ENCODE results near the gene KLHL18.

KLHL18 gene

GRCh38 chr3:47324278-47324865 lies 41.6 kb downstream of the KLHL18 start:
- DNase-seq, result peak; percentile 54
- no peak overlapping the region for H3K27ac Mint-ChIP-seq
- H3K27me3 Mint-ChIP-seq (ENCODE audit: low read depth, poor library complexity), result peaks cover 10% of the 10 kb centered on the region
- H3K9me3 Mint-ChIP-seq, result no peaks in the 10 kb centered on the region
- H3K4me3 Mint-ChIP-seq, result no peak overlapping the region
- H3K36me3 Mint-ChIP-seq (ENCODE audit: low read depth), result peaks cover 50% of the 10 kb centered on the region
- no peaks in the 10 kb centered on the region for H3K4me1 Mint-ChIP-seq
- TF ChIP-seq, protein P1, sequence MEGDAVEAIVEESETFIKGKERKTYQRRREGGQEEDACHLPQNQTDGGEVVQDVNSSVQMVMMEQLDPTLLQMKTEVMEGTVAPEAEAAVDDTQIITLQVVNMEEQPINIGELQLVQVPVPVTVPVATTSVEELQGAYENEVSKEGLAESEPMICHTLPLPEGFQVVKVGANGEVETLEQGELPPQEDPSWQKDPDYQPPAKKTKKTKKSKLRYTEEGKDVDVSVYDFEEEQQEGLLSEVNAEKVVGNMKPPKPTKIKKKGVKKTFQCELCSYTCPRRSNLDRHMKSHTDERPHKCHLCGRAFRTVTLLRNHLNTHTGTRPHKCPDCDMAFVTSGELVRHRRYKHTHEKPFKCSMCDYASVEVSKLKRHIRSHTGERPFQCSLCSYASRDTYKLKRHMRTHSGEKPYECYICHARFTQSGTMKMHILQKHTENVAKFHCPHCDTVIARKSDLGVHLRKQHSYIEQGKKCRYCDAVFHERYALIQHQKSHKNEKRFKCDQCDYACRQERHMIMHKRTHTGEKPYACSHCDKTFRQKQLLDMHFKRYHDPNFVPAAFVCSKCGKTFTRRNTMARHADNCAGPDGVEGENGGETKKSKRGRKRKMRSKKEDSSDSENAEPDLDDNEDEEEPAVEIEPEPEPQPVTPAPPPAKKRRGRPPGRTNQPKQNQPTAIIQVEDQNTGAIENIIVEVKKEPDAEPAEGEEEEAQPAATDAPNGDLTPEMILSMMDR (IDR thresholded peaks at IDR 0.05), result peak; percentile 70

DNA sequence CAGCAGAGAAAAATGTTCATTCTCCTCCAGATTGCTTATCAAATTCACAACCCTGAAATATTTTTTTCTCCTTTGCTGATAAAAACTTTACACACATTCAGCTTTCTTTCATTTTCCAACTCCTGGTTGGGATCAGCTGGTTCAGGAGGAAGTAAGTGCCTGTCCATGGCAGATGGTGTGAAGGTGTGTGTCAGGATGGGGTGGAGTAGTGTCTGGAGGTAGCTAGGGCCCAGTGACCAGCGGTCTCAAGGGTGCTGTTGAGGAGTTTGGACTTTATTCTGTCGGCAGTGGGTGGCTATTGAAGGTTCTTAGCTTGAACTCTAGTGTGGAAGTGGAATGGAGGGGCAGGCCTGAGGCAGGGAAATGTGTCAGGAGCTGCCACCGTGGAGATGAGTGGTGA lies 51.2 kb downstream of the KLHL18 start:
- Mint-ChIP-seq H3K4me1 (no peaks in the 10 kb centered on the region), H3K4me3 (no peak overlapping the region), H3K27me3 (ENCODE audit: low read depth, poor library complexity) (peaks cover 4% of the 10 kb centered on the region), H3K27ac (peak overlapping the region; percentile 60), H3K9me3 (no peaks in the 10 kb centered on the region), H3K36me3 (ENCODE audit: low read depth) (peaks cover 67% of the 10 kb centered on the region)
- DNase-seq, result no peak
- TF ChIP-seq, protein P1 (IDR thresholded peaks at IDR 0.05), result no peak

- H3K27me3 Mint-ChIP-seq (ENCODE audit: low read depth, poor library complexity), result peaks cover under 1% of the 10 kb centered on the region
- peaks cover 46% of the 10 kb centered on the region for H3K36me3 Mint-ChIP-seq (ENCODE audit: low read depth)
- H3K4me1 Mint-ChIP-seq, result no peaks in the 10 kb centered on the region
- TF ChIP-seq, protein P1 (IDR thresholded peaks at IDR 0.05), result no peak
- H3K4me3 Mint-ChIP-seq, result no peak overlapping the region
- no peak for DNase-seq
- H3K27ac Mint-ChIP-seq, result no peak overlapping the region
- H3K9me3 Mint-ChIP-seq, result no peaks in the 10 kb centered on the region
Measured at GRCh38 chr3:47337656-47338055, 54.9 kb downstream of the KLHL18 start.

DNA sequence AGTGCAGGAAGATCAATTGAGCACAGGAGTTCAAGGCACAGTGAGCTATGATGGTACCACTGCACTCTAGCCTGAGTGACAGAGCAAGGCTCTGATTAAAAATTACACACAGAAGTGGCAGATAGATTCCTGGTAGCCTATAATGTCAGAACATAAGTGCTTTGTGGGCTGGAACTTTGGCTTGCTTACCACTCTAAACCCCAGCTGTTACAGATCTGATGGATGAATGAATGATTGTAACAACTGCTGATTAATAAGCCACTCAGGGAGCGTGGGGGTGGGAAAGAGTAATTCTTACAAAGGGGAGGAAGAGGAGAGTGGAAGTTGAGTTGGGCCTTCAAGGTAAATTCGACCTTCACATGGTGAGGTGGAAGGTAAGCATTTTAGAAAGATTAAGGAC lies 57.2 kb downstream of the KLHL18 start:
- peaks cover 47% of the 10 kb centered on the region for H3K36me3 Mint-ChIP-seq (ENCODE audit: low read depth)
- DNase-seq, result no peak
- H3K27me3 Mint-ChIP-seq (ENCODE audit: low read depth, poor library complexity), result no peaks in the 10 kb centered on the region
- TF ChIP-seq, protein P1 (IDR thresholded peaks at IDR 0.05), result no peak
- no peak overlapping the region for H3K27ac Mint-ChIP-seq
- no peak overlapping the region for H3K4me3 Mint-ChIP-seq
- no peaks in the 10 kb centered on the region for H3K9me3 Mint-ChIP-seq
- no peaks in the 10 kb centered on the region for H3K4me1 Mint-ChIP-seq

GRCh38 chr3:47340866-47341265 lies 58.1 kb downstream of the KLHL18 start:
- H3K9me3 Mint-ChIP-seq, result no peaks in the 10 kb centered on the region
- H3K27me3 Mint-ChIP-seq (ENCODE audit: low read depth, poor library complexity), result no peaks in the 10 kb centered on the region
- H3K4me3 Mint-ChIP-seq, result no peak overlapping the region
- H3K4me1 Mint-ChIP-seq, result no peaks in the 10 kb centered on the region
- peaks cover 56% of the 10 kb centered on the region for H3K36me3 Mint-ChIP-seq (ENCODE audit: low read depth)
- TF ChIP-seq, protein P1 (IDR thresholded peaks at IDR 0.05), result no peak
- no peak overlapping the region for H3K27ac Mint-ChIP-seq
- DNase-seq, result no peak

GRCh38 chr3:47342151-47342550 lies 59.4 kb downstream of the KLHL18 start:
- Mint-ChIP-seq H3K27me3 (ENCODE audit: low read depth, poor library complexity) (no peaks in the 10 kb centered on the region), H3K4me3 (no peak overlapping the region), H3K9me3 (no peaks in the 10 kb centered on the region), H3K36me3 (ENCODE audit: low read depth) (peaks cover 46% of the 10 kb centered on the region), H3K27ac (peak overlapping the region; percentile 80), H3K4me1 (no peaks in the 10 kb centered on the region)
- TF ChIP-seq, protein P1 (IDR thresholded peaks at IDR 0.05), result no peak
- DNase-seq, result no peak
